Measurements from ENCODE around the gene MCU.
"Not testable (repeated sequence)": the region's sequence is repeated elsewhere in the genome, so short reads cannot be mapped to it uniquely, and the experiment has no call there.

Gene MCU

GRCh38 chr10:72691863-72692743 is at the start of gene MCU:
TSS of gene MCU (plus strand) at chr10:72692143. CDS start at chr10:72692152, 9 bp downstream.
- peak; percentile 99 for DNase-seq

- DNase-seq, result no peak
Observed at GRCh38 chr10:72642318-72642717, 49.6 kb upstream of the MCU start.

- DNase-seq, result no peak
Observed at GRCh38 chr10:72645263-72645858, 46.6 kb upstream of the MCU start.

GRCh38 chr10:72646971-72647370 is 45.0 kb upstream of the MCU start:
- not testable (repeated sequence) for DNase-seq

GRCh38 chr10:72648301-72648700 is 43.6 kb upstream of the MCU start:
- no peak for DNase-seq

- DNase-seq, result no peak
Observed at GRCh38 chr10:72649291-72649690, 42.7 kb upstream of the MCU start.

GRCh38 chr10:72653383-72654096 is 38.4 kb upstream of the MCU start:
- DNase-seq, result no peak

GRCh38 chr10:72654720-72655119 is 37.2 kb upstream of the MCU start:
- no peak for DNase-seq

GRCh38 chr10:72658696-72659400 is 33.1 kb upstream of the MCU start:
- DNase-seq, result no peak

- no peak for DNase-seq
Observed at GRCh38 chr10:72659694-72660093, 32.2 kb upstream of the MCU start.

- no peak for DNase-seq
Observed at GRCh38 chr10:72660220-72660619, 31.7 kb upstream of the MCU start.

- DNase-seq, result no peak
Observed at GRCh38 chr10:72661431-72661830, 30.5 kb upstream of the MCU start.

- DNase-seq, result no peak
Observed at GRCh38 chr10:72663971-72664370, 28.0 kb upstream of the MCU start.

- DNase-seq, result peak; percentile 29
Observed at GRCh38 chr10:72665925-72666324, 26.0 kb upstream of the MCU start.

GRCh38 chr10:72667207-72667864 is 24.6 kb upstream of the MCU start:
- DNase-seq, result no peak

- no peak for DNase-seq
Observed at GRCh38 chr10:72673280-72673679, 18.7 kb upstream of the MCU start.

- not testable (repeated sequence) for DNase-seq
Observed at GRCh38 chr10:72674174-72674573, 17.8 kb upstream of the MCU start.

GRCh38 chr10:72679838-72680241 is 12.1 kb upstream of the MCU start:
- no peak for DNase-seq

GRCh38 chr10:72682638-72683037 is 9.3 kb upstream of the MCU start:
- DNase-seq, result peak; percentile 86

- DNase-seq, result no peak
Observed at GRCh38 chr10:72685264-72685921, 6.5 kb upstream of the MCU start.

- DNase-seq, result not testable (repeated sequence)
Observed at GRCh38 chr10:72686430-72686829, 5.5 kb upstream of the MCU start.

GRCh38 chr10:72687035-72687434 is 4.9 kb upstream of the MCU start:
- DNase-seq, result no peak
